Fibroblast of lung (primary cell): Measurements from ENCODE around the gene TUBB4B. TPM values are rescaled to one million over a fixed set of nuclear protein-coding genes. Genes with fewer than 3 reads are reported as not detected.

Experiments used
- DNase-seq, 2 donors: peaks; one replicate each; pipeline versions ENCODE4 v3.0.0 to v3.0.0-alpha.2; 2010; ENCODE audit warnings: low read depth in 2 of 2
- H2AFZ ChIP-seq: 2 replicates; pipeline ENCODE4 v1.5.1; 2012; ENCODE audit warnings: low read length, control low read depth, inconsistent platforms
- H3K27ac ChIP-seq: 2 replicates; pipeline ENCODE4 v1.5.1; 2011; ENCODE audit warnings: low read length, control low read depth; ENCODE audit not compliant: insufficient read depth
- H3K27me3 ChIP-seq: 2 replicates; pipeline ENCODE4 v1.5.1; 2011; ENCODE audit warnings: mild to moderate bottlenecking, low read length; ENCODE audit not compliant: control insufficient read depth, insufficient read depth
- H3K36me3 ChIP-seq: 2 replicates; pipeline ENCODE4 v1.5.1; 2011; ENCODE audit warnings: low read length; ENCODE audit not compliant: control insufficient read depth, insufficient read depth
- H3K4me1 ChIP-seq: 2 replicates; pipeline ENCODE4 v1.5.1; 2011; ENCODE audit warnings: low read length; ENCODE audit not compliant: control insufficient read depth, insufficient read depth; ENCODE audit errors: extremely low read depth
- H3K4me2 ChIP-seq: 2 replicates; pipeline ENCODE4 v1.5.1; 2011; ENCODE audit warnings: low read length, control low read depth; ENCODE audit not compliant: insufficient read depth; ENCODE audit errors: extremely low read depth
- H3K4me3 ChIP-seq, 4 experiments: fragments of 200-600 bp in 1 of 4; sonication (generic) in 1 of 4; replicated peaks in 1 of 4; 2 replicates each; pipeline ENCODE4 v1.5.1; 2011 to 2016; ENCODE audit warnings: low read length in 4 of 4, low read depth in 3 of 4, mild to moderate bottlenecking in 3 of 4, control low read depth in 2 of 4, inconsistent platforms in 1 of 4, mixed read lengths in 1 of 4; ENCODE audit not compliant: insufficient read depth in 1 of 4; ENCODE audit errors: control extremely low read depth in 1 of 4
- H3K79me2 ChIP-seq: 2 replicates; pipeline ENCODE4 v1.5.1; 2012; ENCODE audit warnings: mild to moderate bottlenecking, low read length, inconsistent platforms; ENCODE audit not compliant: control insufficient read depth, insufficient read depth
- H3K9ac ChIP-seq: 2 replicates; pipeline ENCODE4 v1.5.1; 2011; ENCODE audit warnings: mild to moderate bottlenecking, low read length, control low read depth; ENCODE audit not compliant: insufficient read depth
- H3K9me3 ChIP-seq: 2 replicates; pipeline ENCODE4 v1.5.1; 2012; ENCODE audit warnings: low read depth, low read length; ENCODE audit not compliant: control insufficient read depth, insufficient read depth
- H4K20me1 ChIP-seq: 2 replicates; pipeline ENCODE4 v1.5.1; 2011; ENCODE audit warnings: low read length; ENCODE audit not compliant: control insufficient read depth, insufficient read depth; ENCODE audit errors: extremely low read depth
- EZH2 ChIP-seq: IDR thresholded peaks from 2 replicates; pipeline ENCODE4 v1.5.1; 2012; ENCODE audit warnings: low read length, control low read depth, mild to moderate bottlenecking; ENCODE audit errors: missing control alignments
- polyA plus RNA-seq, 2 donors: library from polyadenylated mRNA; depleted of rRNA in 1 of 2; stranded (reverse) in 1 of 2; unstranded in 1 of 2; fragments of >200 nt; gene quantifications; 2 replicates each; pipeline ENCODE4 v1.2.1, GENCODE V29; 2011 to 2012; ENCODE audit warnings: missing spikeins in 1 of 2
- total RNA-seq: library from RNA; depleted of rRNA; stranded (reverse); fragments of >200 nt; gene quantifications from 2 replicates; pipeline ENCODE4 v1.2.1, GENCODE V29; 2014
- TF ChIP-seq, protein P1 (sequence below), 2 donors: IDR thresholded peaks in 1 of 2; conservative IDR thresholded peaks in 1 of 2; 1 replicate in 1 of 2; 2 replicates in 1 of 2; pipeline ENCODE4 v1.5.1; 2011 to 2012; ENCODE audit warnings: low read length in 2 of 2, control low read depth in 1 of 2, inconsistent platforms in 1 of 2, low read depth in 1 of 2, mild to moderate bottlenecking in 1 of 2

The TUBB4B gene
- total and polyA plus RNA-seq, 2 donors (not counting 1 experiment from before 2014, with no cell fraction given), result 111 to 332 TPM

DNA sequence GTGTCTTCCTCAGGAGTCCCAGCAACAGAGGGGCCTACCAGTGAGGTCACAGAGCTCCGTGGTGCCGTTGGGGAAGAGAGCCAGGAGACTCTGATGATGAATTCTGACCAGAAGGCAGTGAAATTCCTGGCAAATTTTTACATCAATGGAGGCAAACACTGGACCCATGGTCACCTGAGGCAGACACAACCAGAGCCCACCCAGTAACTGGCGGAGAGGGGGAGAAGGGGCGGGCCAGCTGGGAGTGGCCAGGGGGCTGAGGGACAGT, 10.0 kb downstream of the TUBB4B start, which contains the start of gene STPG3:
STPG3 (plus strand) TSS at position 93 of the 268 bp plus-strand sequence; CDS start at position 94, 1 bp downstream.
- Histone ChIP-seq H2AFZ (no peak within 1 kb of the TSS), H3K4me1 (peaks cover 2% of the 10 kb centered on the region), H3K36me3 (no peaks in the 10 kb centered on the region), H3K9ac (no peak within 1 kb of the TSS), H3K79me2 (peaks cover 8% of the 10 kb centered on the region), H4K20me1 (no peaks in the 10 kb centered on the region), H3K27me3 (no peaks in the 10 kb centered on the region), H3K4me3 (no peak within 1 kb of the TSS), H3K4me2 (no peak within 1 kb of the TSS), H3K27ac (no peak within 1 kb of the TSS), H3K9me3 (no peaks in the 10 kb centered on the region)
- no peak for TF ChIP-seq EZH2
- TF ChIP-seq, protein P1, sequence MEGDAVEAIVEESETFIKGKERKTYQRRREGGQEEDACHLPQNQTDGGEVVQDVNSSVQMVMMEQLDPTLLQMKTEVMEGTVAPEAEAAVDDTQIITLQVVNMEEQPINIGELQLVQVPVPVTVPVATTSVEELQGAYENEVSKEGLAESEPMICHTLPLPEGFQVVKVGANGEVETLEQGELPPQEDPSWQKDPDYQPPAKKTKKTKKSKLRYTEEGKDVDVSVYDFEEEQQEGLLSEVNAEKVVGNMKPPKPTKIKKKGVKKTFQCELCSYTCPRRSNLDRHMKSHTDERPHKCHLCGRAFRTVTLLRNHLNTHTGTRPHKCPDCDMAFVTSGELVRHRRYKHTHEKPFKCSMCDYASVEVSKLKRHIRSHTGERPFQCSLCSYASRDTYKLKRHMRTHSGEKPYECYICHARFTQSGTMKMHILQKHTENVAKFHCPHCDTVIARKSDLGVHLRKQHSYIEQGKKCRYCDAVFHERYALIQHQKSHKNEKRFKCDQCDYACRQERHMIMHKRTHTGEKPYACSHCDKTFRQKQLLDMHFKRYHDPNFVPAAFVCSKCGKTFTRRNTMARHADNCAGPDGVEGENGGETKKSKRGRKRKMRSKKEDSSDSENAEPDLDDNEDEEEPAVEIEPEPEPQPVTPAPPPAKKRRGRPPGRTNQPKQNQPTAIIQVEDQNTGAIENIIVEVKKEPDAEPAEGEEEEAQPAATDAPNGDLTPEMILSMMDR (conservative IDR thresholded peaks at IDR 0.05 in 1 of 2, IDR thresholded peaks at IDR 0.05 in 1 of 2; ENCODE audit: low read depth in 1 of 2, low read length in 2 of 2), result no peak
- no peak for DNase-seq

DNA sequence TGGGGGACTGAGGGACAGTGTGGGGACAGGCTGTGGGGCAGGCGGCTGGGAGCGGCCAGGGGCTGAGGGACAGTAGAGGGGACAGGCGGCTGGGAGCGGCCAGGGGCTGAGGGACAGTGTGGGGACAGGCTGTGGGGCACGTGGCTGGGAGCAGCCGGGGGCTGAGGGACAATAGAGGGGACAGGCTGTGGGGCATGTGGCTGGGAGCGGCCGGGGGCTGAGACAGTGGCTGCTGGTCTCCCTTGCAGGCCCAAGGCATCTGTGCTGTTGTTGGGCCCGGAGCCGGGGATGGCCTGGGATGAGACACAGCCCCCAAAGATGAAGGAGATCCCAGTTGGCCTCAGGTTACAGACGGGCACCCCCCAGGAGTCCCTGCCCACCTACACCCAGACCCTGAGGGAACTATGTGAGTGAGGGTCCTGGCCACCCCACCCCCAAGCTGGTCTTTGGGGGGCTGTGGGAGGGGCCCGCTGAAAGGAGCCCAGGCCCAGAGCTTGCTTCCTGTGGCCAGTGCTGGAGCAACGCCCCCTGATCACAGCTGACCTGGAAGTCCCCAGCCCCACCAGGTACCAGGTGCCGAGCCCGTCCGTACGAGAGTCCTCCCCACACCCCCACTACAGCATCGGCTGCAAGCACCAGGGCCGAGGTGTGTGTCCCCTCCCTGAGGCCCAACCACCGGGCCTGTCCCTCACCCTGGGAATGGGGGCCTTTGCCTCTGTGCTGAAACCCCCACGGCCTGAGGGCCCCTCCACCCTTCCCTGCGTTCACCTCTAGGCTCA, 10.6 kb downstream of the TUBB4B start:
- no peak for TF ChIP-seq EZH2
- TF ChIP-seq, protein P1 (conservative IDR thresholded peaks at IDR 0.05 in 1 of 2, IDR thresholded peaks at IDR 0.05 in 1 of 2; ENCODE audit: low read depth in 1 of 2, low read length in 2 of 2), result no peak

DNA sequence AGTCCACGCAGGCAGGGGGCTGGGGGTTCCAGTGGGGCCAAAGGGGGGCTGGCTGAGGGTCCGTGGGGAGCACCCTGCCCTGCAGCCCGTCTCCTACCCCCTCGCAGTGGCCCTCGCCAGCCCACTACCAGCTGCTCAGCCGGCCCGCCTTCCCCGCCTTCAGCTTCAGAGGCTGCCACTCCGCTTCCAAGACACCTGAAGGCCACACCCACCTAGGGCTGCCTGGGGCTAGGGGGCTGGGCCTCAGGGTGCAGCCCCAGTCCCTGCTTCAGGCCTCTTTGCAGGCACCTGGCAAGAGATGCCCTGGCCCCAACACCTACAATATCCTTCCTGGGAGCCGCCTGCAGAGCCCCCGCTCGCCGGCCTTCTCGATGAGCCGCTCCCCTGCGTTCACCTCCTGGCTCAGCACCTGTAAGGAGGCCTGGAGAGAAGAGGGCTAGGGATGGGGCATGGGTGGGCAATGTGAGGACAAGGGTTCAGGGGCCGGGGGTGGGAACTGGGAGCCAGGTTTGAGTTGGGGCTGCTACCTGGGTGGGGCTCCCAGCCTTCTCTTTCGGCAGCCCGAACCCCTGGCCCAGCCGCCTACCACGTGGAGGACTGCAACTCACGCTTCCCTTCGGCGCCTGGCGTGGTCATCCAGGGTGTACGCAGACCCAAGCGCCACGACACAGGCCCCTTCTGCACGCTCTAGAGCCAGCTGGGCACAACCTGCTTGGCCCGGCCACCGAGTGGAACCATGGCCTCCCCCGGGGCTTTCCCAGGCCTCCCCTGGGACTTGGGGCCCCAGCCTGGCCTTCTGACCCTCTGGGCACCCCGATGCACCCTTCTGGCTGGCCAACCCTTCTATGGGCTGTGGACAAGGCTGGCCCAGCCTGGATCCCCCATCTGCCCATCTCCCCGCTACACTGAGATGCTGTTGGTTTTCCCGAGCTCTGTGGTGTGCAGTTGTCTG, 11.7 kb downstream of the TUBB4B start:
- H3K79me2 ChIP-seq, result peaks cover 17% of the 10 kb centered on the region
- H4K20me1 ChIP-seq, result no peaks in the 10 kb centered on the region
- H3K4me3 ChIP-seq, result no peak overlapping the region
- H3K4me1 ChIP-seq, result peaks cover 10% of the 10 kb centered on the region
- H3K4me2 ChIP-seq, result no peak overlapping the region
- H2AFZ ChIP-seq, result no peak overlapping the region
- H3K9ac ChIP-seq, result no peak overlapping the region
- TF ChIP-seq, protein P1 (conservative IDR thresholded peaks at IDR 0.05 in 1 of 2, IDR thresholded peaks at IDR 0.05 in 1 of 2; ENCODE audit: low read depth in 1 of 2, low read length in 2 of 2), result no peak
- TF ChIP-seq EZH2, result no peak
- no peaks in the 10 kb centered on the region for H3K27me3 ChIP-seq
- H3K27ac ChIP-seq, result no peak overlapping the region
- H3K36me3 ChIP-seq, result peaks cover 7% of the 10 kb centered on the region
- no peaks in the 10 kb centered on the region for H3K9me3 ChIP-seq
- DNase-seq, result no peak

More for the DNA sequence above, 10.6 kb downstream of the TUBB4B start:
- peaks cover 4% of the 10 kb centered on the region for H3K36me3 ChIP-seq
- H3K9ac ChIP-seq, result no peak overlapping the region
- H3K27ac ChIP-seq, result no peak overlapping the region
- no peak overlapping the region for H3K4me2 ChIP-seq
- no peaks in the 10 kb centered on the region for H3K27me3 ChIP-seq
- no peak overlapping the region for H3K4me3 ChIP-seq
- no peak for DNase-seq
- peaks cover 14% of the 10 kb centered on the region for H3K79me2 ChIP-seq
- H4K20me1 ChIP-seq, result no peaks in the 10 kb centered on the region
- no peak overlapping the region for H2AFZ ChIP-seq
- no peaks in the 10 kb centered on the region for H3K9me3 ChIP-seq
- H3K4me1 ChIP-seq, result peaks cover 7% of the 10 kb centered on the region
